Activated CD4-positive, CD25-positive, alpha-beta regulatory T cell treated with anti-CD3 and anti-CD28 coated beads, Interleukin-2, amount 50 U/mL, for 72 hours (primary cell): Measurements from ENCODE around the gene MED12L.

Experiments
- DNase-seq: peaks from one replicate; pipeline ENCODE4 v3.0.0; 2021

MED12L gene

DNA sequence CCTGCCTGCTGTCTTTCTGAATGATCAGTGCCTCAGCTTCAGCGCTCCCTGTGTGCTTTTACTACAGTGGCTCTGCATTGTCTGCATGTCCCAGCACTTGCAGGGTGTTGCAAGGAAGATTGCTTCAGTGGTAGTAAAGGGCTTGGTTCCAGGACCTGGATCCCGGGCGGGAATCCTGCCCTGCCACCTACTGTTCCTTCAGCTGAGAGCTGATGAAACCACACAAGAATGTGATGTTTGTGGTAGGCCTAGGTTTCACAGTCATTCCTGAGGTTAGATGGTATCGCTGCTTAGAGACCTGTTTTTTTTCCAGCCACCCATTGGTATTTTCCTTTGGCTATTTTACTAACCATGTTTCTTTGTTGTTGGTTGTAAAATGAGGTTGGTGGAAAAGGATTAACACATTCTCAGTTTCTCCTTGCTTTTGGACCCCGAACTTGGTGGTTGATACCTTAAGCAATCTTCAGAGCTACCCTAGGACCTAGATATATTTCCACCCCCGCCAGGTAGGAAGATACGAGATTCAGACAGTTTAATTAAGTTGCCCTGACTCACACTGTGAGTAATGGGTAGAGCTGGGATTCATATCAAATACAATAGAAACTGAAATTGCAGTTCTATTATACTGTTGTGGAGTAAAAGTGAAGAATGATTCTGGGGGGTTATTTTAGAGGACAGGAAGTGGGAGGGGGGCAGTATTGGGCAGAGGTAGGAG, 219.8 kb downstream of the MED12L start:
- DNase-seq: no peak

DNA sequence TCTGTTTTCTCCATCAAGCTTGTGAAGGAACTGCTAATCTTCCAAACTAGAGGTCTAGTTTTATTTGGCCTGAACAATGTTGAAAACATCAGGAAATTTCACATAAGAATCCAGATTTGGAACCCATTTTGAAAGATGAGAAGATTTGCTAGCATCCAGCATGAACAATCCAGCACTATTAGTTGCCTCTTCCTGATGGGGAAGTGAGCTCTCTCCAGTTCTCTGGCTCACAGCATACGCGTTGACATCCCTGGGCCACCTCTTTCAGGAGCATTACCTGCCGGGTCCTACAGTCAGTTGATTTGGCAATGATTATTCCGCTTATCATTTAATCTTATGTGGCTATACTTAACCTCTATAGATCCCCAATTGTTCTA, 220.3 kb downstream of the MED12L start:
- no peak for DNase-seq

DNA sequence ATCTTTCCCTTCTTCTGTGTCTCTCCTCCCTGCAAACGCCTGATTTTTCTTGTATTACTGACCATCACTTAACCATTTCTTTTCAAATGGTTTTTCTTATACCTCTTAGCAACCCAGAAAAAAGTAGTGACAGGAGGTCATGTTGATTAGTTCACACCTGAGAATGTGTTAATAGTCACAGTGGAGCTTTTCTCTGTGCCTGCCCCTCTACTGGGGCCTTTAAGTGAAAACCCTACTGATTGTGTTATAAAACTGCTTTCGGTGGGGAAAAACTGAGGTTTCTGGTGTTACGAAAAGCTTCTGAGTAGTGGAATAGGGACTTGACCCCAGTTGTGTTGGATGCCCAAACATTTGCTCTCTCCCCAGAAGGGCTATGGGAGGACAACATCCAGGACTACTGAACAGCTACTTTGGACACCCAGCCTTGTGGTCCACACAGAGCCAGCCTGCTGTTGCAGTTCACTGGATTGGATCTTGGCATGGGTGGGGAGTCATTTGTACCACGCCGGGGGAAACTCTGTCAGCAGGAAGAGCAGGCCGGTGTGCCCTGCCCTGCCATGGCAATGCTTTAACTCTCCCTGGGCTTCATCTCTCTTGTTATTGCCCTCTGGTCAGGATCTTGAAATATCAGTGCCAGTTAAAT, 220.8 kb downstream of the MED12L start:
- no peak for DNase-seq

DNA sequence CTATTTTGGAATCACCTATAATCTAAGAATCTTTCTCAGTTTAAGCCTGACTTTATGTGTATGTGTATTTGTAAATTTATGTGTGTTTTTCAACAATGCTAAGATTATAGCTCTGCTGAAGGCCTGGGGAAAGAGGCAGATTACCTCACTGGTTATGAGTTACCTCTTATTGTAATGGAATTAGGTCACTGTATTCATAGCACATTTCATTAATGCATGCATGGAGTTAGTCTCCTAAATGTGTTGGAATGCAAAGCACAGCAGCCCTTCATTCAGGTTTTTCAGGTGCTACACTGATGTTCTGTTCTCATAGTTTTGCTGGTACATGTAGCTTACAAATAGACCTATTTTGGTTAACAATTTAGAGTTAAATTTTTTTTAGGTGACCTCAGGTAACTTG, 221.7 kb downstream of the MED12L start:
- DNase-seq: no peak

DNA sequence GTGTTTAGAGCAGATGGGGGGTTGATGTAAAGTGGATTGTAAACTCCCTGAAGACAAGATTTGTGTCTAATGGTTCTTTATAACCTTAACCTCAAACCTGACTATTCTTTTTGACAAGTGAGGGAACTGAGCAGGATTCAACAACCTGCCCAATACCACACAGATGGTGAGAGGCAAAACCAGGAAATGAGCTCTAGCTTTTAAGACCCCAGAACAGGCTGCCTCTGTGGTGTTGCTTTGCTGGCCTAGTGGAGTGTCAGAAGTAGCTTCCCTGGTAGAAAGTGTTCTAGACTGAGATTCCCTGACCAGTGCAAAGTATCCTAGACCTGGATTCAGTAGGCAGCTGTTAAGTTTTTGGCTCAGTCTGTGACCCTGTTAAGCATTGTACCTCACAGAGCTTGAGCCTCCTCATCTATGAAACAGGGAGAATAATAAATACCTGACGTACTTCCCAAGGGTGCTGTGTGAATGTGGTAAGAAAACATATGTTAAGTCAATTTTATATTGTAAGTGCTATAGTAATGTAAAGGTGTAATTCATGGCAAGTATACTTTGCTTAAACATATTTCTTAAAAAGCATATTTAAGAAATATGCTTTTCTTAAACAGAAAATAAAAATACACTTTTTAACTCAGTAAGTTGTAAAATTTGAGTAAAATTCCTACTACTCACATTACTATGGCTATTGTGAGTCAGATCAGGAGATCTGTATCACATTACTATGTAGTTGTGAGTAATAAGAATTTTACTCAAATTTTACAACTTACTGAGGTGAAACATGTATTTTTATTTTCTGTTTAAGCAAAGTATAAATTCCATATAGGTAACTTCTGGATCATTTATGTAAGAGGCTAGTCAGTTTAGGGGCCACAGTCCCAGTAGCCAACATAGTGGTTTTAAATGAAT, 222.4 kb downstream of the MED12L start:
- no peak for DNase-seq

DNA sequence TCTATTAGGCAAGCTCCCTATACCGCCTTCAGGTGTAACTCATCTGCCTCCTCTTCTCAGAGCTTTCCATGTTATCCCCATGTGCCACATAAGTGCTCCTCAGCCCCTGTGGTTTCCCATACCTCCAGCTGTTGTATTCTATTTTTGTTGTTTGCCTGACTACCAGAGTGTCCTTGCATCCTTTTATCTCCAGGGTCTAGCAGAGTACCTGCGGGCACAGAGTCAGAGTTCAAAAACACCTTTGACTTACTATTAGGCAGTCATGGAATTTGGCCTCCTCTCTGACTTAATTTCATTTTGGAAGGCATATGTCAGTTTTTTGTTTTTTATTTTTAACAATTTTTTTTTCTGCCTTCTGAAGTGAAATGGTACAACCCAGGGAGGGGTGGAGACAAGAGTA, 224.1 kb downstream of the MED12L start:
- DNase-seq: no peak

DNA sequence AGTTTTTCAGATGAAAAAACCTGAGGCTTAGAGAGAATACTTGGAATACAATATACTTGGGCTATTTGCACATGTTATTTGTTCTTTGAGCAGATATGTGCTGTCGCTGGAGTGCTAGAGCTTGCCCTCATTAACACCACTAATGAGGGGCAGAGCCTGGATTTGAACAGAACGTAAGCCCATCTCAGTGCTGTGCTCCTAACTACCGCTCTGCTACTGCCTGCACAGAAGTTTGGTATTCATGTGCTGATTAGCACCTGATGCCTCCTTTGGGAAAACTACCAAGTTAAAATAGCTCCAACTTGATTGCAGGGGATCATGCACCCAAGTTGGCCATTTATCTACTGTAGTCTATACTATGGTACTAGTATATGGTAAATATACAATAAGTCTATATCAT, 227.5 kb downstream of the MED12L start:
- DNase-seq: no peak

DNA sequence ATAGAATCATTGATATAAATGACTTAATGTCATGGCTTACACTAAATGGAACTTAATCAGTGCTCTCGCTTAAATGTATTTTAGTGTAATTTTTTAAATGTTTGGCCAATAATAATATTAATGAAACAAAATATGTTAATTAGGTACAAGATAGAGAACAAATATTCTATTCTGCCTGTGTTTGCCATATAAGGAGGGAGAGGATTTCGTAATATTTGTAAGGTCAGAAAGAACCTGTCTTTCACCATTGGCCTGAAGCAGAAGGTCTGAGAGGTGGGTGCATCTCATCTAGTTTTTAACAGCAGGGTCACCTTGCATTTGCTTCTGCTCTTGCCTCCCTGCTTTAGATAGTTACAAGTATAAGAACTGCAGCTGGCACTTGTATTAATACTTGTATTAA, 228.7 kb downstream of the MED12L start:
- DNase-seq: no peak

DNA sequence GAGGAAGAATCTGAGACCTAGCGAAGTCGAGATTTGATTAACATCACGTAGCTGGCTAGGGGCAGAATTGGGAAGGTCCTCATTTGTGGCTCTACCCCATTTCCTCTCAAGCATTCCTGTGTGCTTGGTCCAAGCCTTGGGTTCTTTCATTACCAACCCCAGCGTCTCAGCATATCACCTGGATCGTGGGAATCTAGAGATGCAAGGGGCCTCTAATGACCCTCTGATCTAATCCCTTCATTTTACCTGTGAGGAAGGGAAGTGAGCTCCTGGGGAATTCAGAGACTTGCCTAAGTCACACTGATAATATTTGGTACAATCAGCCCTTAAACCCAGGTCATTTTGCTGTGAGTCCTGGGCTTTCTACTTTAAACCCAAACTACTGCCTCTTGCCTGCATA, 229.1 kb downstream of the MED12L start:
- no peak for DNase-seq

DNA sequence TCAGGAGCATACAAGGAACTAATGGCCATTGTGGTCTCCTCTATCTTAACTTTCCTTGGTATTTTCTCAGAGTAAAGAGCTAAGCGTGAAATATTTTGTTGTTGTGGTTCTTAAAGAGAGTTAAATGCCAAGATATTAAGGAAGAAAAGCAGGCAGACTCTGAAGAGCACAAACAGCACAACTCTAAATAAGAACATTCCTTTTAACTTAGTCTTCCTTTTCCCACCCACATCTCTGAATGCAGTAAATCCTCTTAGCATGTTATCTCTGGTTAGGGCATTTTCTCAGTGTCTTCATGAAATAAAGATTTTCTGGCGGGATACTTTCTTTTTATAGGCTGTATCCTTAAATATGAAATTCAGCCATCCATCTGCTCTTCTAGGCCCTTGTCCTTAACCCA, 229.7 kb downstream of the MED12L start:
- DNase-seq: no peak

DNA sequence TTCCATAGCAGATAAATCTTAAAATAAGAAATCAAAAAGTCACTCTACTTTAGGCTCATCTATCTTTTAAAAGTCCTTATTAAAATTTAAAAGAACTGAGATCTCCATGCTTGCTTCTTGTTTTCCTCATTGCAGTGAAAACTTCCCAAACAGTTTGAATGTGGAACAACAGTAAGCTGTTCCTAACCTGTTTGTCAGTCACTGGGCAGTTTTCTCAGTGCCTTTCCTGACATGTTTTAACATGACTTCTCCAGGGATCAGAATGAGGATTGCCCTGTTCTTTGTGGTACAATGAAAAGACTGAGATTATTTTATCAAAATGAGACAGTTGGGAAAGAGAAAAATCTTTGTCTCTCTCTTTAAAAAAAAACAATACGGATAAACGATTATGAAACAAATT, 230.4 kb downstream of the MED12L start:
- no peak for DNase-seq

DNA sequence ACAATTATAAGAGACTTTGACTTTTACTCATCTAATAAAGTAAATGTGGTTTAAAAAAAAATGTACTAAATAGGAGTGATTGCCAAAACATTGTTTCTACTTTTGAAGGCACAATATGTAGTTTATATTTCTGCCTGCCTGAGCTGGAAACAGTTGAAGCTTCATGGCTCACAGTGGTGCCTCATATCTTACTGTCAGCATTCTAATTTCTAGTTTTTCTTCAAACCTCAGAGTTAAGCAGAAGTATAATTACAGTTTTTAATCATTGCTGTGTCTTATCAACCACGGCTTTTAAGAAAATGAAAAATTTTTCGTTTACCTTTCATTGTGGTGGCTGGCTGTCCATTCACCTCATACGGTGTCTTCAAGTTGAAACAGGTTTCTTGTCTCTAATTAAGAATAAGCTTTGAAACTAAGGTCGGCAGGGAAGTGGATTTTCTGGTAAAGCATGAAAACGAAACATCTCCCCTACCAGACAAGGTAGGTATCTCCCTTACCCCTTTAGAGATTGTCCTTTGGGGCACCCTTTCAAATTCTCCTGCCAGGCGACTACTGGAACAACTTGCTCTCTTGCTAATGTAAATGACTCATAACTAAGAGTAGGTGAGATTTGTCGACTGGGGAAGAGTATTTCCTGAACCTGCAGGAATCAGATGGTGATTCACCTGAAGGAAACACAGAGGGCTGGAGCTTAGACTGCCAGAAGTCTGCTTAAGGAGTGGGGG, 231.0 kb downstream of the MED12L start, which contains the start of gene GPR87:
Gene GPR87 (minus strand): TSS at position 554 of the 725 bp plus-strand sequence. CDS start 16,720 bp downstream, outside the sequence.
- no peak for DNase-seq

DNA sequence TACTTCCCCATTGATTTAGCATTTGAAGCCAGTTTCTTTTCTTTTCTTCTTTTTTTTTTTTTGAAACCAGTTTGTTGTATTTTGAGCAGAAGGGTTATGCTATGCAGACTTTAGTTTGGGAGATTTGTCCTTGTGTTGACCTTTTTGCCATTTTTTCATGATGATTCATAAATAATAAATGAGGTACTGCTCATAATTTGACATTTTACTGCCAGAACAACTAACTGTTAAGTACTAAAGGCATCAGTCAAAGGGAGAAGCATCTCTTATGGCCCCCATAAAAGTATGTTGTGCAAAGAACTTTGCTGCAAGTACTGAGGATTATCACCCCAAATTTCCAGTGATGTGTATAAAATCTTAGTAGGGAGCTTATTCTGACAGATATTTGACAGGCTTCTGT, 232.8 kb downstream of the MED12L start:
- DNase-seq: no peak

DNA sequence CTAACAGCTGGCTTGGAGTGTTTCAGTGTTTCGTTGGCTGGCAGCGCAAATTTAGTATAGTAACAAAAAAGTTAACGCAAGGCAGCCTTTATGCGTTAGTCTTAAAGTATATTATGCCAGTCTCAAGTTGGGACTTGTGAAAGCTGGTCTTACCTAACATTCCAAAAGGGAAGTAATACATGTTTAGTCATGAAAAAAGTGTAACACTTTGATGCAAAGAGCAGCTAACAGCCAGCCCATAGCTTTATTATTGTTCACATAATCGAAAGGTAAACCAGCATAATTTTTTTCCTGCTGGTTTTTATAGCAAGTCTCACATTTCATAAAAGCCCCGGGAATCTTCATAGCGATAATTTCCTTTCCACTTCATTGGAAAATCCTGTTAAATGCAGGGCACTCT, 233.5 kb downstream of the MED12L start:
- no peak for DNase-seq

DNA sequence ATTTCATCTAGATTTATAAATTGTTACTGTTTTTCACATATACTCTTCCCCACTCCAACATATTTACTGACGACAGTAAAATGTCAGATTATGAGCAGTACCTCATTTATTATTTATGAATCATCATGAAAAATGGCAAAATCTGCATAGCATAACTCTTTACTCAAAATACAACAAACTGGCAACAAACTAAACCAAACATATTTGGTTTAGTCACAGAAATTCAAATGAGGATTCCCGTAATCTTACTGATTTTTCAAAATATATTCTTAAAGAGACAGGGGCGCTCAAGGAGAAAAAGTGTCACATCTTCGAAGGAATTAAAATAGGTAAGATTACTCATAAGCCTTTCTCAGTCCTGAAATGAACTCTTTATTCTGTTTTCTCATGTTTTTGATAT, 234.2 kb downstream of the MED12L start:
- no peak for DNase-seq

DNA sequence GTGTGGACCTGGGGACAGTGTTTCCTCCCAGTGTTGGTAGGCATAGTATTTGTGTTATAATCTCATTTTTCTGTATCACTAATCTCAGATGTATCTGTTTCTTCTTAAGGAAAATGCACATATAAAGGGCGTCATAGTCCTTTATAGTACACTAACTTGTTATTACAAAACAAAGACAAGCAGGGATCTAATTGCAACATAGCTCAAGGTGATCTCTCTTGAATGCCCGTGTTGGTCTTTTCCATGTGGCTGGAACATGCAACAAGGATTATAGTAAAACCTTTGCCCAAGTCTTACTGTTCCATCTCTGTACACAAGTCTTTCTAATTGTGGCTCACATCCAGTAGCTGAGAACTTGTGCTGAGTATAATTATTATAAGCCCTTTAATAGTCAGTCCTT, 234.7 kb downstream of the MED12L start:
- no peak for DNase-seq

DNA sequence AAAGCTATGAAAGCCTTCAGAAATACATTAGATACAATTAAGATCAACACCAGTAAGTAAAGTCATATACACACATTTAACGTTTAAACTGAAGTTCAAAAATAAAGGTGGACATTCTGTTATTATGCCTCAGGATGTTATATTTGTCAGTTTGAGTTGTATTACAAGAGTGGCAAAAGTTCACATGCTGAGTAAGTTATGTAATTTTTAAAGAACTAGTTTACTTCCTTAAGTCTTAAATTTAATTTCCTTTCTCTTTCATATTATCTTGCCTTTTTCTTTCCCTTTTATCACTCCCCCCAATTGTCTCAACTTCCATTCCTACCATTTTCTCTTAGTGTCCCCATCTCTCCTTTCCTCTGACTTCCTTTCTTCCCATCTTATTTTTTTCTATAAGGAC, 236.1 kb downstream of the MED12L start:
- no peak for DNase-seq

DNA sequence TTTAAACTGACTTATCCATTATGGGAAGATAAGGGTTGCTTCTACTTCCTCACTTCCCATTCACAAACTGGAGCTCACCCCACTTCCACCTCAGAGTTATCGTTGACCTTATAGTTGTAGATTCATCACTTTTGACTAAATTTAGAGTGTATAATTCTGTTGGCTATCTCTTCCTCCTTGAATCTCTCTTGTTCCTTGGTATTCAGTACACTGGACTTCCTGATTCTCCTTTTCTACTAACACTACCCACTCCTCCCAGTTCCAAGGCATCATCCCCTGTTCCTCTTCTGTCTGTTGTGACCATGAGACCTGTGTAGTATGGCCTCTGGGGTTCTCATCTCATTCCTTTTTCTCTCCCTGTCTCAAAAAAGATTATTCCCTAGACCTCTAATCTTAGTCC, 237.0 kb downstream of the MED12L start:
- DNase-seq: no peak

DNA sequence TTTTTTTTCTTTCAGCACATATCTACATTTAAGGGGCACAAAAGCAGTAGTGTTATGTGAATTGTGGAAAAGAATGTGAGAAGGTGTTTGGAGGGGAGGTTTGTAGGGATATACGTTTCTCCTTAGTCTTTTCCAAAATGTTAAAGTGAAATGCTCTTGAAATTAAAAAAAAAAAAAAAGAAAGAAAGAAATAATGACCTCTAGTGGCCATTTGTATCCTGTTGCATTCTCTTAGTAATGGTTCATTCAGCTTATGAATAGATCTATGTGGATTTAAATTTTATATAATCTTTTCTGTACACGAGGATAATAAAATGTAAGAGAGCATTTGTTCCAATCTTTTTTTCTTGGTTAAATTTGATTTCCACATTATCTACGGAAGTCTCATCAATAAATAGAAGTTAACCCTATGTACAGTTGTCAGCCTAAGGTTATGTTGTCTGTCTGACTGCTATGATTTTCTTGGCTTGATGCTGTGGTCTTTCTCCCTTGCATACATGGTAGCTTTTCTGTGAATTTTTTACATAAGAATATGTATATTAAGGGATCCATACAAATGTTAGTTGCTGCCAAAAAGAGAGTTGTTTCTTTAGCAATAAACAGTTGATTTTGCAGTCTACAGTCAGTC, 242.2 kb downstream of the MED12L start:
- DNase-seq: no peak

DNA sequence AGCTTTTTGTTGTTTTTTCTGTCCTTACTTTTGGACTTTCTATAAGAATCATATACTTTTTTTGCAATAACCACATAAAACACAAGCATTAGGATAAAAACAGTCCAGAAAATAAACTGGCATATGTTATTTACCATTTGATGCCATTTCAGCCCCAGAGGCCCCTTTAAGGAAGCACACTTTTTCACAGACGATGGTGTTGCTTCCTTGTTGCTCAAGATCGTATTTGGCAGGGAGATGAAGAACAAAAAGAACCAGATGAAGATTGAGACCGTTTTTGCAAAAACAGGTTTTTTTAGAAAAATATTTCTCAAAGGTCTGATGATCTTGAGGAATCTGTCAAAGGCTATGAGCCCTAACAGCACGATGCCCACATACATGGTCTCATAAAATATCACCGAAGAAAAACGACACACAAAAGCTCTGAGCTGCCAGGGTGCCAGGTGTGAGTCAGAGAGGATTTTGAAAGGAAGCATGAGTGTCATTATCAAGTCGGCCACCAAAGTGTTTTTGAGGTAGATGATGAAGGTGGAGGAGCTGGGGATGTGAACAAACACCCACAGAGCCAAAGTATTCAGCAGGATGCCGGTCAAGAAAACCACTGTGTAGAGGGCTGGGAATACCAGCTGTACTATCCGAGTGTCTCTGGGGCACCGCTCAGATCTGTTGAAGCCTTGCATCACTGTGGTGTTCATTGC, 243.0 kb downstream of the MED12L start:
- no peak for DNase-seq

DNA sequence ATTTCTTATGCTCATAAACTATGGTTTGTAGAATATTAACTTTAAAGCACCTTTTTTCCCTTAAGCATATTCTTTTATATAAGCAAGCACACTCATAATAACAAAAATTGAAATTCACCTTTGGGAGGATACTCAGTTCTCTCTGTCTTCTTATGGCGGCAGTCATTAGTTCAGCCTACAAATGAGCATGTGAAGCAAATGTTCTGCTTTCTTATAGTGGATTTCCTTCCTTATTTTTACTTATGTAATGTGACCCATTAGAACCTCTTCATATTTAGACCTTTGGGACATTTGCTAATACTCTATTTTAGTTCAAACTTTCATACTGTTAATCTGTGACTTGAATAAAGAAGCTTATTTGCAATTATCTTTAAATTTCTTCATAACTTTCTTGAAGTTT, 243.9 kb downstream of the MED12L start, which contains the start of gene P2RY13:
Gene P2RY13 (minus strand): TSS at position 187 of the 400 bp plus-strand sequence. CDS start 21 bp downstream, at position 166.
- no peak for DNase-seq

DNA sequence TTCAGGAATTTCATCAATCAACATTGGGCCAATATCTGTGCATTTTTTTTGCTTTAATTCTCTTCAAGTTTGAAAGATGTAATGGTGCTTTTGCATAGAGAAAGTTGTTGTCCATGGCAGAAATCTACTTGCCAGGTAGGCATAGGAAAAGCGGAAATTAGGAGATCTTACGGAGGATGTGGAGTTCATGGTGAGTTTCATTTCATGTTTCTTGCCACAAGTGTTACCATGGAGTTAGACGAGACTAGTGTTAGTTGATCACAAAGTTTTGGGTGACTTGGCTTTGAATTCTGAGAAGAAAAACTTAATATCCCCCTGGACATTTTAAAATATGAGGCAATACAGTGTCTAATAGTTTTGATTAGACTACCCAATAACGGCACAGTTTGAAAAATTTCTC, 244.9 kb downstream of the MED12L start:
- DNase-seq: no peak
